ENCODE data around the gene NEK6. TPM values are rescaled to one million over a fixed set of nuclear protein-coding genes. Genes with fewer than 3 reads are reported as not detected.

The NEK6 gene
- total RNA-seq, 1 donor from 2014 or later = 23.5 TPM

- TF ChIP-seq, protein P1, sequence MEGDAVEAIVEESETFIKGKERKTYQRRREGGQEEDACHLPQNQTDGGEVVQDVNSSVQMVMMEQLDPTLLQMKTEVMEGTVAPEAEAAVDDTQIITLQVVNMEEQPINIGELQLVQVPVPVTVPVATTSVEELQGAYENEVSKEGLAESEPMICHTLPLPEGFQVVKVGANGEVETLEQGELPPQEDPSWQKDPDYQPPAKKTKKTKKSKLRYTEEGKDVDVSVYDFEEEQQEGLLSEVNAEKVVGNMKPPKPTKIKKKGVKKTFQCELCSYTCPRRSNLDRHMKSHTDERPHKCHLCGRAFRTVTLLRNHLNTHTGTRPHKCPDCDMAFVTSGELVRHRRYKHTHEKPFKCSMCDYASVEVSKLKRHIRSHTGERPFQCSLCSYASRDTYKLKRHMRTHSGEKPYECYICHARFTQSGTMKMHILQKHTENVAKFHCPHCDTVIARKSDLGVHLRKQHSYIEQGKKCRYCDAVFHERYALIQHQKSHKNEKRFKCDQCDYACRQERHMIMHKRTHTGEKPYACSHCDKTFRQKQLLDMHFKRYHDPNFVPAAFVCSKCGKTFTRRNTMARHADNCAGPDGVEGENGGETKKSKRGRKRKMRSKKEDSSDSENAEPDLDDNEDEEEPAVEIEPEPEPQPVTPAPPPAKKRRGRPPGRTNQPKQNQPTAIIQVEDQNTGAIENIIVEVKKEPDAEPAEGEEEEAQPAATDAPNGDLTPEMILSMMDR (conservative IDR thresholded peaks at IDR 0.05; ENCODE audit: low read depth, low read length) = peak; percentile 5
- H3K4me3 ChIP-seq (ENCODE audit: low read depth, low read length) = no peak overlapping the region
- no peak for DNase-seq (ENCODE audit: low read depth)
Measured at GRCh38 chr9:124344291-124345050, 86.7 kb downstream of the NEK6 start.

GRCh38 chr9:124345063-124345462 is 87.3 kb downstream of the NEK6 start:
- no peak overlapping the region for H3K4me3 ChIP-seq (ENCODE audit: low read depth, low read length)
- no peak for DNase-seq (ENCODE audit: low read depth)
- TF ChIP-seq, protein P1 (conservative IDR thresholded peaks at IDR 0.05; ENCODE audit: low read depth, low read length) = no peak

DNA sequence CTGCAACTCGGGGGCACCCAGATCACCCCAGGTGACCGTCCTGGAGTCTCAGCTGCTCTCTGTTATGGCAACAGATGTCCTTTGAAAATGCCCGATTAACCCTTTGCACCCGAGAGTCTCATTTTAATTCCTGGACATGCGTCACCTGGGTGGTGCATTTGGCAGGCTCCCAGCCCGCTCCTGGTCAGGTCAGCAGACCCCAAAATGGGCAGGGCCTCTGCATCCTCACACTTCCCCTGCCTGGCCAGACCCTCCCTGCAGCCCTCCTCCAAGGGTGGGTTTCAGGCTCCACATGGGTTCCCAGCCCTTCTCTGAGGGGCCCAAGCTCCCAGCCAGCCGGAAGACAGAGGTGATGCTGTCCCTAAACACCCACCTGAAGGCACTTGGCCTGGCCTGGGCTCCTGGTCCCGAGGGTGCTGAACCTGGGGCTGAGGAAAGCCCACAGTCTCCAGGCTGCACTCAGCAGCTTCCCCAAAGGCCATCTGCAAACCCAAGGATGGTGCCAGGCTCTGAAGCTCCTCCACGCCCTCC is 88.1 kb downstream of the NEK6 start:
- H3K4me3 ChIP-seq (ENCODE audit: low read depth, low read length) = no peak overlapping the region
- DNase-seq (ENCODE audit: low read depth) = no peak
- TF ChIP-seq, protein P1 (conservative IDR thresholded peaks at IDR 0.05; ENCODE audit: low read depth, low read length) = no peak

- DNase-seq (ENCODE audit: low read depth) = no peak
- H3K4me3 ChIP-seq (ENCODE audit: low read depth, low read length) = no peak overlapping the region
- TF ChIP-seq, protein P1 (conservative IDR thresholded peaks at IDR 0.05; ENCODE audit: low read depth, low read length) = no peak
Measured at GRCh38 chr9:124346347-124347163, 88.8 kb downstream of the NEK6 start.

- H3K4me3 ChIP-seq (ENCODE audit: low read depth, low read length) = no peak overlapping the region
- TF ChIP-seq, protein P1 (conservative IDR thresholded peaks at IDR 0.05; ENCODE audit: low read depth, low read length) = no peak
- DNase-seq (ENCODE audit: low read depth) = no peak
Measured at GRCh38 chr9:124347206-124347967, 89.6 kb downstream of the NEK6 start.

- no peak overlapping the region for H3K4me3 ChIP-seq (ENCODE audit: low read depth, low read length)
- no peak for DNase-seq (ENCODE audit: low read depth)
- TF ChIP-seq, protein P1 (conservative IDR thresholded peaks at IDR 0.05; ENCODE audit: low read depth, low read length) = no peak
Measured at GRCh38 chr9:124347968-124348358, 90.2 kb downstream of the NEK6 start.

All from epithelial cell of proximal tubule (primary cell).